ENCODE data around the gene YAE1.
"Not testable (repeated sequence)": the region's sequence is repeated elsewhere in the genome, so short reads cannot be mapped to it uniquely, and the experiment has no call there.

The YAE1 gene

DNA sequence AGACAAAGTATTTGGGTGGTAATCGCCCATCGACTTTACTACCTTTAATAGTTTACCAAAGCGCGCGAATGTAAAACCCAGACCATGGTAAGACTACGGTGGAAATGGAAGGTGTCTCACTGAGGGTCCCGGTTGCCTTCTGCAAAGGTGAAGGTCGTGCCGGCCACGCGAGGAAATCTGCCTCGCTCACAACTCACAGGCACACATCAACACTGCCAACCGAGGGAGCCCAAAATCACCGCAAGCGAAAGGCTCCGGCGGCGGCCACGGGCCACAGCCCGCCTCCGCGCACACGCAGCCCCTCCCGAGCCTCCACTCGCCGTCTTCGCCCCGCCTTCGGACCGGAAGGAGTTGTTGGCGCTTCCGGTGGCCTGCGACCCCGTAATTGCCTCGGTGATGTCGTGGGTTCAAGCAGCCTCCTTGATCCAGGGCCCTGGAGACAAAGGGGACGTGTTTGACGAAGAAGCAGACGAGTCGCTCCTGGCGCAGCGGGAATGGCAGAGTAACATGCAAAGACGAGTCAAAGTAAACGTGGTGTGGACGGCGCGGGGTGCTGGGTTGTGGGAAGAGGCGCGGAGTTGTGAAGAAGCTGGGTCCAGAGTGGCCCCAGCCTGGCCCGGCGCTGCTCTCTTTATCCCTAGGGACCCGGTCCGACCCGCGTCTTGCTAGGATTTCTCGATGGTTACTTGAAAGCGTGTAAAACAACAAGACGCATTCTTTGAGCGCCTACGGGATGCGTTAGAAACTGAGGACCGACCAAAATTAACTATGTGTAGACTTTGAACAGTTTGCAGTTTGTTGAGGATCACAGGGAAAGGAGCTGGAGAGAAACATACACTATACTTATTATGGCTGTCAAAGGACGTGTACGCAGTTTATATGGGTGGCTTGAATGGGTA, at the start of gene YAE1:
Gene YAE1 (plus strand): TSS at position 382 of the 899 bp plus-strand sequence. CDS start 15 bp downstream, at position 397.
- DNase-seq (ENCODE audit: low read depth): peak; percentile 49

DNA sequence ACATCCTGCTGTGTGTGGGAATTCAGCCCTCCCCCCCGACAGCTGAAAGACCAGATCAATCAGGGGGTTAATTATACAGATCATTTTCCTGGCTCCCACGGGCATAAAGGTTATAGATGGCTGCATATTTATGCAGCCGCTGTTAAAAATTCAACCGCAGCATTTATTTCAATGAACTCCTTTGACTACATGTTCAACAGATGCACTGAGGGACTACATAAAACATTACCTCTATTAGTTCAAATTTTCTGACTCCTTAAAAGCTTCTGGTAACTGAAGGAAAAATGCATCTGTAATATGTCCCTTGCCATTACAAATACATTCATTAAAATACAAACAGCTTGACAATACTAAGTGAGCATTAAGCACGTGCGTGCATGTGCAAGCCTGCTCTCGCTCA, 49.7 kb upstream of the YAE1 start:
- DNase-seq (ENCODE audit: low read depth): no peak

- no peak for DNase-seq (ENCODE audit: low read depth)
Measured at GRCh38 chr7:39517240-39517639, 49.0 kb upstream of the YAE1 start.

- DNase-seq (ENCODE audit: low read depth): no peak
Measured at GRCh38 chr7:39525926-39526325, 40.3 kb upstream of the YAE1 start.

DNA sequence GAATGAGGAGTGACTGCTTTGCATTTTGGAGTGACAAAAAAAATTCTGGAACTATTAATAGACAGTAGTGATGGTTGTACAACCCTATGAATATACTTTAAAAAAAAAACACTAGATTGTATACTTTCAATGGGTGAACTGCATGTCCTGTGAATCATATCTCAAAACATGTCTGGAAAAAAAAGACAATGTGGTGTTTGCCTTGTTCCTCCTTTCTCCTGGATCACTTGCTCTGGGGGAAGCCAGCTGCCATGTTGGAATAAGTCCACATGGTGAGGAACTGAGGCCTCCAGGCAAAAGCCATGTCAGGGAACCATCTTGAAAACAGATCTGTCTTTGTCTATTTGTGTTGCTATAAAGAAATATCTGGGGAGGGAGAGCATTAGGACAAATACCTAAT, 39.5 kb upstream of the YAE1 start:
- no peak for DNase-seq (ENCODE audit: low read depth)

DNA sequence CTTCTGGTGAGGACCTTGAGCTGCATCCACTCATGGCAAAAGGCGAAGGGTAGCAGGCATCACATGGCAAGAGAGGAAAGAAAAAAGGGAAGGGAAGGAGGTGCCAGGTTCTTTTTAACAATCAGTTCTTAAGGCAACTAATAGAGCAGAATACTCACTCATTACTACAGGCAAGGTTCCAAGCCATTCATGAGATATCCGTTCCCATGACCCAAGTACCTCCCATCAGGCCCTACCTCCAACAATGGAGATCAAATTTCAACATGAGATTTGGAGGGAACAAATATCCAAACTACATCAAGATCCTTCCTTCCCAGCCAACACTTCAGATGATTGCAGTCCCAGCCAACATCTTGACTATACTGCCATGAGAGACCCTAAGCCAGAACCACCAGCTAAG, 38.9 kb upstream of the YAE1 start:
- no peak for DNase-seq (ENCODE audit: low read depth)

DNA sequence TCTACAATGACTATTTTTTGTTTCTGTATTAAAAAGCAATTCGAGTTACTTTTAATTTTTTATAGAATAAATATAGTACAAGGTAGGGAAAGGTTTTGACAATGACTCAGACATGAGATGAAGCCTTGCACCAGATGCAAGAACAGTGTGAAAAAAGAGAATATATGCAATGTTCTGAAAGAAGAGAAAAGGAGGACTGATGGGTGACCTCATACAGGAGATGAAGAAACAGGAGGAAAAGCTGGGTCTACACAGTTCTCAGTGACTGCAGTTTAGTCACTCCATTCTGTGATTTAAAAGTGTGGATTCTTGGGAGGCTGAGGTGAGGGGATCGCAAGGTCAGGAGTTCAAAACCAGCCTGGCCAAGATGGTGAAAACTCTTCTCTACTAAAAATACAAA, 38.3 kb upstream of the YAE1 start:
- no peak for DNase-seq (ENCODE audit: low read depth)

DNA sequence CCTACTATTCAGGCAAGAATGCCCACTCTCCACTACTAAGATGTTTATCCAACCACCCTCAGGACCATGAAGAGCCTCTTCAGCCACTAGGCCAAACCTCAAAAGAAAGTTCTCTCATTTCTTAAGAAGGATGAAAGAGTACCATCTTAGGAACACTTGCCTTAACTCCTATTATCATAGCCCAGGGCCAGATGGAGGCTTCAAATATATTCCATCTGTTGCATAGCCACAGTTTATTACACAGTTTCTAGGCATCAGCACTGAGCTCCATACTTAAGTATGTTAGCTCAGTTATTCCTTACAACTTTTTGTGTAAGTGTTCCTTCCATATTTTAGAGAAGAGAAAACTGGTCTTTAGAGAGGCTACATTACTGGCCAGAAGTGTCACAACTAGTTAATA, 37.4 kb upstream of the YAE1 start:
- DNase-seq (ENCODE audit: low read depth): no peak

- no peak for DNase-seq (ENCODE audit: low read depth)
Measured at GRCh38 chr7:39529582-39529981, 36.6 kb upstream of the YAE1 start.

GRCh38 chr7:39530971-39531370, 35.2 kb upstream of the YAE1 start:
- DNase-seq (ENCODE audit: low read depth): no peak

GRCh38 chr7:39531818-39532217, 34.4 kb upstream of the YAE1 start:
- no peak for DNase-seq (ENCODE audit: low read depth)

- no peak for DNase-seq (ENCODE audit: low read depth)
Measured at GRCh38 chr7:39532832-39533231, 33.4 kb upstream of the YAE1 start.

DNA sequence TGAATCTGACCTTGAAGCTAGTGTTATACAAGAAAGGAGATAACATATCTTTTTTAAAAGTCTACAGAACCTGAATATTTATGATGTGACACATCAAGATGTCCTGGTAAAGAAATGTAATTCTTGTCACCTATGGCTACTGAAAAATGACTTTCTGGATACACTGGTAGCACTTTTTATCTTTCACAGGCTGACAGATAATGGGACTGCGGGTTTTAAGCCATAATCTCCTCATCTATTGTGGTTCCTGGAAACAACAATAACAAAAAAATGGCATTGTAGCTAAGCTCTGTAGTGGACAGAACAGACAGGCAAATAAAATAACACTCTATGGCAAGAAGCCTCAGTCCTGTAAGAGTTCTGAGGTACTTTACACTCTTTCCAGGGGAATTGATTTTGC, 31.6 kb upstream of the YAE1 start:
- no peak for DNase-seq (ENCODE audit: low read depth)

DNA sequence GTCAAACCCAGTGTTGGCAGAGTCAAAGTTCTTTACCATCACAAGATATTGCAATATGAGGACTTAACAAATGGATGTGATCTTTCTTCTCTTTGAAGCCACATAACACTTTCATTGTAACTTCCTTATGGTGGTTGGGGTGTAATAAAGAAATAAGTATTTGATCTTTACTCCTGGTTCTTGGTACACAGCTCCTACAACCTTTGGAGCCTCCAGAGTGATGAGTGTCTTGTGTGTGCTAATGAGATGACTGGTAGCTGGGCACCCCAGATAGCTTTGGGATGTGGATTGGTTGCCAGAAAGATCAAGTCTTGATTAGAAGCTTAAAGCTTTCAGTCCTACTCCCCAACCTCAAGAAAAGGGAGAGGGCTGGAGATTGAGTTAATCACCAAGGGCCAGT, 31.1 kb upstream of the YAE1 start:
- no peak for DNase-seq (ENCODE audit: low read depth)

GRCh38 chr7:39535720-39536119, 30.5 kb upstream of the YAE1 start:
- DNase-seq (ENCODE audit: low read depth): no peak

- DNase-seq (ENCODE audit: low read depth): no peak
Measured at GRCh38 chr7:39536951-39537350, 29.3 kb upstream of the YAE1 start.

GRCh38 chr7:39539816-39540215, 26.4 kb upstream of the YAE1 start:
- DNase-seq (ENCODE audit: low read depth): no peak

DNA sequence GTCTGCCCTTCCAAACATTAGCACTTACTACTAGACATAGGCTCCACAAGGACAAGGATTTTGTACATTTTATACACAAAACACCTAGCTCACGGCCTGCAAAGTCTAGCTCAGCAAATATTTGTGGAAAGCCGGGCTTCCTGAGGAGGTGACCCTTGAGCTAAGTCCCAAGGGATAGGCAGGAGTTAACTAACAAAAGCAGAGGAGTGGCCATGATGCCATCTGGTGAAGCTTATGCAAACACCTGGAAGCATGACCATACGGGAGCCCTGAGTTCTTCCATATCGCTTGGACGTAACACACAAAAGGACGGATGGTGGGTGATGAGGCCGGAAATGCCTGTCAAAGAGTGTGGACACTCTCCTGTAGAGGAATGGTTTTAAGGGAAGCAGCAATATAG, 25.9 kb upstream of the YAE1 start:
- DNase-seq (ENCODE audit: low read depth): no peak

DNA sequence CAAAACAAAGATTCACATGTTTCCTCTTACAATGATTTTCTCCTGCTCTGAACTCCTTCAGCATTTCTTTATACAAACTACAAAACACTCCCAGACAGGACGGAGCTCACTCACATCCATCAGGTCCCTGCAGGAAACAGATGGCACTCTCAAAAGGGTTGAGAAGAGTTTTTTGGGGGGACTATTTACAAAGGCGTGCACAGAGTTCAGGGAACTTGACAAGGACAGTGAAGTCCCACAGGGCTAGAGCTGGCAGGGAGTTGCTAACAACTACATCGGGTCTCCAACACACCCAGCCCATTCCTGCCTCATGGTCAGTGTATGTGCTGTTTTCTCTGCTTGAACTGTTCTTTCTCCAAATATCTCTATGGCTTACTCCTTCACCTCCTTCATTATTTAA, 24.7 kb upstream of the YAE1 start:
- no peak for DNase-seq (ENCODE audit: low read depth)

DNA sequence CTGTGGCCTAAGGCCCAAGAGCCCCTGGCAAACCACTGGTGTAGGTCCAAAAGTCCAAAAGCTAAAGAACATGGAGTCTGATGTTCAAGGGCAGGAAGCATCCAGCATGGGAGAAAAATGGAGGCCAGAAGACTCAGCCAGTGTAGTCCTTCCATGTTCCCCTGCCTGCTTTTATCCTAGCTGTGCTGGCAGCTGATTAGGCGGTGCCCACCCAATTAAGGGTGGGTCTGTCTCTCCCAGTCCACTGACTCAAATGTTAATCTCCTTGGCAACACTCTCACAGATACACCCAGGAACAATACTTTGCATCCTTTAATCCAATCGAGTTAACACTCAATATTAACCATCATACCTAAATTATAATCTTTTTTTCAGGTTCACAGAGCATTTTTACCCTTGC, 21.4 kb upstream of the YAE1 start:
- DNase-seq (ENCODE audit: low read depth): not testable (repeated sequence)

- DNase-seq (ENCODE audit: low read depth): no peak
Measured at GRCh38 chr7:39547336-39547735, 18.9 kb upstream of the YAE1 start.

- DNase-seq (ENCODE audit: low read depth): no peak
Measured at GRCh38 chr7:39550411-39550810, 15.8 kb upstream of the YAE1 start.

DNA sequence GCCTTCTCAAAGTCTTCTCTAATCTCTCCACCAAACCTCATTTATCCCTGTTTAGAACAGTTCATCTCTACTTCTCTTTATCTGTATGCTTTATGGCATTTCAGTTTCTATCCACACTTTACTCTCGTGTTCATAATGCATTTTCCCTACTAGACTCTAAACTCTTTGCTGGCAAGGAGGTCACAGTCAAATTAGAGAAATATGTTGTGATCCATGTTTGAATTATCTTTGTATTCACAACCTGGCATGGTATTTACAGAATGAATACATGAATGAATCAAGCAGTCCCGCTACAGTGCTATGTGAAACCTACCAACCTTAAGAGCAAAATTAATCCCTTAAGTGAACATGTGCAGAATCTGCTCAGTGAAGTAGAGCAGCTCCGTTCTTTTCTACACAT, 12.8 kb upstream of the YAE1 start:
- DNase-seq (ENCODE audit: low read depth): no peak

- DNase-seq (ENCODE audit: low read depth): no peak
Measured at GRCh38 chr7:39554583-39555165, 11.5 kb upstream of the YAE1 start.
